Measurements from ENCODE around the gene MYBPH. TPM values are rescaled to one million over a fixed set of nuclear protein-coding genes. Genes with fewer than 3 reads are reported as not detected.

MYBPH gene
- total and polyA plus RNA-seq, 10 donors = 0.09 to 2.7 (median 0.32) TPM; not detected in 3

- H3K36me3 ChIP-seq = peaks cover 0 to 12% (median 0%) of the 10 kb centered on the region in 6 donors
- TF ChIP-seq, protein P1, sequence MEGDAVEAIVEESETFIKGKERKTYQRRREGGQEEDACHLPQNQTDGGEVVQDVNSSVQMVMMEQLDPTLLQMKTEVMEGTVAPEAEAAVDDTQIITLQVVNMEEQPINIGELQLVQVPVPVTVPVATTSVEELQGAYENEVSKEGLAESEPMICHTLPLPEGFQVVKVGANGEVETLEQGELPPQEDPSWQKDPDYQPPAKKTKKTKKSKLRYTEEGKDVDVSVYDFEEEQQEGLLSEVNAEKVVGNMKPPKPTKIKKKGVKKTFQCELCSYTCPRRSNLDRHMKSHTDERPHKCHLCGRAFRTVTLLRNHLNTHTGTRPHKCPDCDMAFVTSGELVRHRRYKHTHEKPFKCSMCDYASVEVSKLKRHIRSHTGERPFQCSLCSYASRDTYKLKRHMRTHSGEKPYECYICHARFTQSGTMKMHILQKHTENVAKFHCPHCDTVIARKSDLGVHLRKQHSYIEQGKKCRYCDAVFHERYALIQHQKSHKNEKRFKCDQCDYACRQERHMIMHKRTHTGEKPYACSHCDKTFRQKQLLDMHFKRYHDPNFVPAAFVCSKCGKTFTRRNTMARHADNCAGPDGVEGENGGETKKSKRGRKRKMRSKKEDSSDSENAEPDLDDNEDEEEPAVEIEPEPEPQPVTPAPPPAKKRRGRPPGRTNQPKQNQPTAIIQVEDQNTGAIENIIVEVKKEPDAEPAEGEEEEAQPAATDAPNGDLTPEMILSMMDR (IDR thresholded peaks at IDR 0.05 in 8 of 11, conservative IDR thresholded peaks at IDR 0.05 in 3 of 11) = no peak
- TF ChIP-seq POLR2AphosphoS5 (IDR thresholded peaks at IDR 0.05) (no peak), POLR2A (IDR thresholded peaks at IDR 0.05) (no peak)
- 73 to 76% (median 74%) methylated on average over 23 of the region's 23 CpGs for WGBS, 5 donors
- no peak for DNase-seq
- no peaks in the 10 kb centered on the region for H3K9me3 ChIP-seq
- intact Hi-C loops (cut with DNase I; ENCODE audit: low total_unique reads) = no loop called here
- peaks cover 0 to 53% (median 0%) of the 10 kb centered on the region in 7 donors for H3K27me3 ChIP-seq (replicated peaks in 1 of 7)
- H3K4me1 ChIP-seq = peaks cover 0 to 12% (median 0%) of the 10 kb centered on the region in 6 donors
- H3K27ac ChIP-seq = no peak overlapping the region
- H3K4me3 ChIP-seq = no peak overlapping the region
Measured at GRCh38 chr1:203167026-203167912, 8.4 kb downstream of the MYBPH start.

DNA sequence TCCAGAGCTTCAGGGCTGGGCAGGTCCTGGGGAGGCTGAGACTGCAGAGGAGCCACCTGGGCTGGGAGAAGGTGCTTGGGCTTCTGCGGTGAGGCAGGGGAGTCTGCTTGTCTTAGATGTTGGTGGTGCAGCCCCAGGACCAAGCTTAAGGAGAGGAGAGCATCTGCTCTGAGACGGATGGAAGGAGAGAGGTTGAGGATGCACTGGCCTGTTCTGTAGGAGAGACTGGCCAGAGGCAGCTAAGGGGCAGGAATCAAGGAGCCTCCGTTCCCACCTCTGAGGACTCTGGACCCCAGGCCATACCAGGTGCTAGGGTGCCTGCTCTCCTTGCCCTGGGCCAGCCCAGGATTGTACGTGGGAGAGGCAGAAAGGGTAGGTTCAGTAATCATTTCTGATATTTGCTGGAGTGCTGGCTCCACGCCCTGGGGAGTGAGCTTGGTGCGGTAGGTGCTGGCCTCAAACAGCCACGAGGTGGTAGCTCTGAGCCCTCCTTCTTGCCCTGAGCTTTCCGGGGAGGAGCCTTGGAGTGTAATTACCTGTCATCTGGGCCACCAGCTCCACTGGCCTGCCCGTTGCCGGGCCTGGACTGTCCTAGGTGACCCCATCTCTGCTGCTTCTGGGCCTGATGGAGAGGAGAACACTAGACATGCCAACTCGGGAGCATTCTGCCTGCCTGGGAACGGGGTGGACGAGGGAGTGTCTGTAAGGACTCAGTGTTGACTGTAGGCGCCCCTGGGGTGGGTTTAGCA lies 9.3 kb downstream of the MYBPH start:
- H3K9me3 ChIP-seq = no peaks in the 10 kb centered on the region
- H3K4me1 ChIP-seq = peaks cover 0 to 10% (median 0%) of the 10 kb centered on the region in 6 donors
- DNase-seq = peak; percentile 51
- no peak overlapping the region for H3K4me3 ChIP-seq
- H3K27ac ChIP-seq = no peak overlapping the region
- intact Hi-C loops (cut with DNase I; ENCODE audit: low total_unique reads) = no loop called here
- peaks cover 0 to 54% (median 0%) of the 10 kb centered on the region in 7 donors for H3K27me3 ChIP-seq (replicated peaks in 1 of 7)
- no peak for TF ChIP-seq POLR2AphosphoS5 (IDR thresholded peaks at IDR 0.05)
- TF ChIP-seq, protein P1 (IDR thresholded peaks at IDR 0.05 in 8 of 11, conservative IDR thresholded peaks at IDR 0.05 in 3 of 11) = no peak
- no peak for TF ChIP-seq POLR2A (IDR thresholded peaks at IDR 0.05)
- H3K36me3 ChIP-seq = peaks cover 0 to 12% (median 0%) of the 10 kb centered on the region in 6 donors
- WGBS, 5 donors = 59 to 76% (median 63%) methylated on average over 11 to 14 of the region's 14 CpGs

- 86 to 98% (median 91%) methylated on average over 7 to 8 of the region's 8 CpGs for WGBS, 5 donors
- Histone ChIP-seq H3K27ac (no peak overlapping the region), H3K4me1 (peaks cover 0 to 10% (median 0%) of the 10 kb centered on the region in 6 donors), H3K27me3 (replicated peaks in 1 of 7) (peaks cover 0 to 60% (median 0%) of the 10 kb centered on the region in 7 donors), H3K4me3 (no peak overlapping the region), H3K36me3 (peaks cover 0 to 12% (median 0%) of the 10 kb centered on the region in 6 donors), H3K9me3 (no peaks in the 10 kb centered on the region)
- intact Hi-C loops (cut with DNase I; ENCODE audit: low total_unique reads) = no loop called here
- no peak for DNase-seq
- TF ChIP-seq, protein P1 (IDR thresholded peaks at IDR 0.05 in 8 of 11, conservative IDR thresholded peaks at IDR 0.05 in 3 of 11) = no peak
- TF ChIP-seq POLR2AphosphoS5 (IDR thresholded peaks at IDR 0.05) (no peak), POLR2A (IDR thresholded peaks at IDR 0.05) (no peak)
Measured at GRCh38 chr1:203165800-203166161, 9.8 kb downstream of the MYBPH start.
